Epidermal melanocyte (primary cell): ENCODE results near the gene FGFR2.

Experiments used
- DNase-seq: peaks from one replicate; pipeline ENCODE4 v3.0.0; 2011; ENCODE audit warnings: low spot score; ENCODE audit not compliant: insufficient read length

FGFR2 gene

GRCh38 chr10:121610798-121611323, 12.6 kb upstream of the FGFR2 start:
- no peak for DNase-seq

DNA sequence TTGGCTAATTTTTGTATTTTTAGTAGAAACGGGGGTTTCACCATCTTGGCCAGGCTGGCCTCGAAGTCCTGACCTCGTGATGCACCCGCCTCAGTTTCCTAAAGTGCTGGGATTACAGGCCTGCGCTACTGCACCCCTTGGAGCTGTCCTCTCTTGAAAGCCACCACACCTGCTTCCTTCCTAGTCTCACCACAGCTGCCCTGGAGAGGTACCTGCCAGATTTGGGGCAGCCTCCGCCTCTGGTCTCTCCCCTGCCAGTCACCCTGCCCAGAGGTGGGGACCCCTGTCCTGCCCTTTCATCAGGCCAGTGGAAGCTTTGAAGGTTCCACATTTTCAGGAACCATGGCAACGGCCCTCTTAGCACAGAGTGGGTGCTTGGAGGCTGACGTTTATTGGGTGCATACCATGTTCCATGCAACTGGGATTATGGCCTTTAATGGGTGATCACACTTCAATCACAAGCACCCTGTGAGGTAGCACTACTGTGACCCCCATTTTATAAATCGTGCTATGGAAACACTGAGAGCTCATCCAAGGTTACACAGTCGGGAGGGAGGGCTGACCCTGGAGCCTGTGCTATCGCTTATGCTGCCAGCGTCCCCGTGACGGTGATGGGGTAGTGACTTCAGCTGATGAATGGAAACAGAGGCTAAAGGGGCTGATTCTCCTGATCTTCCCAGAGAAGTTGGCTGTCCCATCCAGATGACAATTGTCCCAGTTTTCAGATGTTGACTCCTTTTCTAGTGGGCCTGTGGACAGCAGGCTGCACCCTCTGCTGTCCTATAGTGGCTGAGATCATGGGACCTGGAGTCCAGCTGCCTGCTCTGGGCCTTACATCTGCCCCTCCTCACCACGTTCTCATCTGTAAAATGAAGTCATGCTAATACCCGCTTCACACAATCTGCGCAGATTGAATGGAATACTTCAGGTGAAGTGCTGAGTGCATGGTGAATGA, 11.5 kb upstream of the FGFR2 start:
- no peak for DNase-seq

- no peak for DNase-seq
Observed at GRCh38 chr10:121608469-121609190, 10.4 kb upstream of the FGFR2 start.

GRCh38 chr10:121607310-121608055, 9.2 kb upstream of the FGFR2 start:
- no peak for DNase-seq

DNA sequence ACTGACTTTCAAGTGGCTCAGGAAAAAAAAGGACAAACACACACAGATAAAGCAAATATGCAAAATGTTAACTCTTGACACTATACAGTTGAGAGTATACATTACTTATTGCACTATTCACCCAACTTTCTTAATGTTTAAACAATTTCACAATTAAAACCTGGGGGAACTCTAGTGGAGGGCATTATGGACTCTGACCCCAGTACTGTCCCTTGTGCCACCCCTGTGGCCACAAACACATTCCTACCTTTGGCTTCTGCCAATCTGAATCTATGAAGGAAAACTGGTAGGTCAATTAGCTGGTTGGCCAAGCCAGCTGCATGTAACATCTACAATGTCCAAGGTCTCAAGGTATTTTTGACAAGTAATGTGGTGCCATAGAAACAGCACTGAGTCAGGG, 7.5 kb upstream of the FGFR2 start:
- DNase-seq, result no peak

GRCh38 chr10:121601458-121601857, 3.2 kb upstream of the FGFR2 start:
- no peak for DNase-seq

DNA sequence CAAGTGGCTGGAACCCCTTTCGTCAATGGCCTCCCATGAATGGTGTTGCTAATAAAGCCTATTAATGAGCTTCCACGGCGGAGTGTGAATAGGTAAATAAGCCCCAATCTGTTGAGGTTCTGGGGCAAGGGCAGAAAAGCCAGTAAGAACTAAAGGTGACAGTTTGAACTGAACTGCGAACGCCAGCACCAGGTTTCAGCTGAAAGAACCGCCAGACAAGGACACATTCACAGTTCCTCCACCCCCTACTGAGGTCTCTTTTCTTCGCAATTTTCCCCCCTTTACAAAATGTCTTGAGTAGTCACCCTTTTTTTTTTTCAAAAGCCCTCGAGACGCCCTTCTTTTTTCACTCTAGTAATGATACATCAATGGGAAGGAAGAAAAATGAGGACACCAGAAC, 2.4 kb upstream of the FGFR2 start:
- no peak for DNase-seq

DNA sequence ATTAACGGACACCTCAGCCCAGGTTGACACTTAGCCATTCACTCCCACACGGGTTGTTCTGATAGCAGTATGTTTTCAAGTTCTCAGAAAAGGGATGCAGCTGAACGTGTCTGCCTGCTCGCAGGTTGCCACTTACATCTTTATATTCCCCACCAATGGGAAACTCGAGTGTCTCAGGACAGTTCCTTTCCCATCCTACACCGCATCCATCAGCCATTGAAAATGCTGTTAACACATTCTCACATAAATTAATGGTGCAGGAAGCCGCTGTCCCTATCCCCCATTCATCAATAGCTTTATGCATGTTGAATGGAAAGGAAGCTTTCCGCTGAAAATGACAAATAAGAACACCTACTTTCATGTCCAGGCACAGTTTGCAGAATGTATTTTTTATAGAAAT, 1.7 kb upstream of the FGFR2 start:
- no peak for DNase-seq

DNA sequence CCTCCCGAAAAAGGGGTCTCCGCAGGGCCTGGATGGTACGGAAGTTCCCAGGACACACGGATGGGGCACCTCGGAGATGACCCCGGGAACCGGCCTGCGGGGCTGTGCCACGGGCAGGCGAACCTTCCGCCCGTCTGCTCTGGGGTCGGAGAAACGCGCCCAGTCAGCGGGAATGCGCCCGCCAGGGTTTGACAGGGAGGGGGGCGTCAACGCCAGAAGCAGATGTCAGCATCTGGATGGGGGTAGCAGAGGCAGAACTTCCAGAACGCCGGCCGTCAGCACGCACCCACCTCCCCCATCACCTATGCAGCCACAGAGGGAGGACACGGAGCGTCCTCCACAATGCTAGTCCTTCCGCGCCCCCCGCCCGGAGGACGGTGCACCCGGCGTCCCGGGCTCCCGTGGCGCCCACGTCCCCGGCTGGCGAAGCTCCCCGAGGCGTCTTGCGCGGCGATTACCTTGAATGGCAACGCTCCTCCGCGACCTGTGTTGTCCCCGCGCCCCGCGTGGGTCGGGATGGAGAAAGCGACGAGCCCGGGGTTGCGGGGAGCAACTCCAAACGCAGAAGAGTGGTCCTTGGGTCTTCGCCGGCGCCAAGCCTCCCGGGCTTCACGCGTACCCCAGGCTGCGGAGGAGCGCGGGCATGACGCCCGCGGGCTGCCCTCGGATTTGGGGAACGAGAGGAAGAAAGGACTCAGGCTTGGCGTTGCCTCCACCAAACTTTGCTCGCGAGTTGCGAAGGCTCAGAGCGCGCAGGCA, 561 bp downstream of the FGFR2 start:
- no peak for DNase-seq

DNA sequence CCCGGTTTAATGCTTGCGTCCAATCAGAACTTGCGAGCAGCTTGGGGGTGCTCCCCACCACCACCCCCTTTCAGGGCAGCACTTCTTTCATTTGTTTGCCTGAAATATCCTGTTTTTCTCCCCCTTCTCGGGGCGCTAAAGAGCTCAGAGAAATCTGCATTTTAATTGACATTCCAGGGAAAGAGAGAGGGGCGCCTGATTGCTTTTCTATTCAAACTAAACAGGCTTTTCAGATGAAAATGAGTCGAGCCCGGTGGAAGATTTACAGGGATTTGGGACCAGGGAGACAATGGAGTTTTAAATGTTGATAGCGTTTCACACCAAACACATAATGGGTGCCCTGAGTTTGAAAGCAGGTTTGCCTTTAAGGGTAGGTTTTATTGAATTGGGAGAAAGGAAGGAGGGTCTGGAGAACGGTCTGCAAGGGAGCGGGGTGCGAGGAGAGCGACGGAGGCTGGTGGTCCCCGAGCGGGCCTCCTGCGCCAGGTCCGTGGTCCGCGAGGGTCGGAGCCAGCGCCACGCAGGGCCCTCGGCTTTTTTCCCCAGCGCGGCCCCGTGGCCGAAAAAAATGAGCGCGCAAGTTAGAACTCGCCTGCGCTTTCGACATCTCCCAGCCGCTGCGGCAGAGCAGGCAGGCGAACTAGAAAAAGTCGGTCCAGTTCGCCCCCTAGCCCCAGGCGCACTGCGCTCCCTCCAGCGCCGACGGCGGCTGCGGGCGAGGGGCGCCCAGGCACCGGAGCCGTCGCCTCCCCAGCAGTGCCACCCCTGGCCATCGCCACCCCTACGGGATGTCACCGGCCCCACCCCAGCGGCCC, 1.3 kb downstream of the FGFR2 start:
- no peak for DNase-seq

DNA sequence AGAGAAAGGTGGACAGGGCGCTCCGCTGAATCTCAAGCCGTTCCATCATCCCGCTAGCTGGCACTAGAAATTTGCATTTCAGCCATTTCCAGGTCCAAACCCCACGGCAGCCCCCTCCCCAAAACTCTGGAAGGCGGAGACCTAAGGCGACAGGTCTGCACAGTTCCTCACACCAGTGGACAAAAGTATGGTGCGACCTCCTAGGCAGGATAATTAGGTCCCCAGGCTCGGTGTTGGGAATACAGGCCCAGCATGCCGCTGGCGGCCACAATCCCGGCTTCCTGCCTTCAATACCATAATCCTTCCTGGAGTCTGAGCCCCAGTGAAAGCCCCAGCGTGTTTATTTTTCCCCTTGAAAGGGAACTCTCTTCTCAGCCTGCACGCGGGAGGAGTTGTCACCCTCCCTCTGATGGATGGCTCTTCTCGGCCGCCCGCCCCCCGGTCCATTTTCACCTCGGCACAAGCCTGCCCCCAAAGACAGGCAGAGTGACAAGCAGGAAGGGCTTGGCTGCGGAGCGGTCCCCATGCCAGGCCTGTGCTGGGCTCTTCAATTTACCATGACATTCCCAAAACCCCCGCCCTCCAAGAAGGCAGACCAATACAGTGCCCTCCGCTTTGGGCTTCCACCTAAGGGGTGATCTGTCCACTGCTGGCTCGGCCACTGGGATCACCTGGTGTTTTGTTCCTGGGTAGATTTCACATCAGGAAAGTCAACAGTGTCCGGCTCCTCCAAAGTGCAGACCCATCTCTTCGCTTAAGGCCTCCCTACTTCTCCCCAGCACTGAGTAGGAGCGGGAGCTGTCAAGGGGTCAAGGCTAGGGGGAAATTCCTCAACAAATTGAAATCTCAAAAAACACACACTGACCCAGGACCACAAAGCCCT, 2.2 kb downstream of the FGFR2 start:
- no peak for DNase-seq

DNA sequence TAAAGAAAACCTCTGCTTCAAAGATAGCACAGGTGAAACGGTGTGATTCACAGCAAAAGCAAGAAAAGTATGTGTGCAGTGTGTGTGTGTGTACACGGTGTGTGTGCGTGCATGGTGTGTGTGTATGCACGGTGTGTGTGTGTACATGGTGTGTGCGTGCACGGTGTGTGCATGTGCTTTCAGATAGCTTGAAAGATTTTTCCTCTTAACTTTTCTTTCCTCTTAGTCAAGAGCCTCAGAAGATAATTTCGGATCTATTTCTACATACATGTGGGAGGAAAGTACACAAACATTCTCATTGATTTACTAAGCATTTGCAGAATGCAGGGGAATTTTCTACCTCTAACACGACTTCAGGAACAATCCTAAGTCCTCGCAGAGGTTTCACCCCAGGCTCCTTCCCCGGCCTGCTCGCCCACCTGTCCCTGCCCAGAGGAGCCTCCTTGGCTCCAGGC, 2.9 kb downstream of the FGFR2 start:
- no peak for DNase-seq

- DNase-seq, result no peak
Observed at GRCh38 chr10:121594623-121595350, 3.5 kb downstream of the FGFR2 start.

- DNase-seq, result no peak
Observed at GRCh38 chr10:121594076-121594475, 4.2 kb downstream of the FGFR2 start.

DNA sequence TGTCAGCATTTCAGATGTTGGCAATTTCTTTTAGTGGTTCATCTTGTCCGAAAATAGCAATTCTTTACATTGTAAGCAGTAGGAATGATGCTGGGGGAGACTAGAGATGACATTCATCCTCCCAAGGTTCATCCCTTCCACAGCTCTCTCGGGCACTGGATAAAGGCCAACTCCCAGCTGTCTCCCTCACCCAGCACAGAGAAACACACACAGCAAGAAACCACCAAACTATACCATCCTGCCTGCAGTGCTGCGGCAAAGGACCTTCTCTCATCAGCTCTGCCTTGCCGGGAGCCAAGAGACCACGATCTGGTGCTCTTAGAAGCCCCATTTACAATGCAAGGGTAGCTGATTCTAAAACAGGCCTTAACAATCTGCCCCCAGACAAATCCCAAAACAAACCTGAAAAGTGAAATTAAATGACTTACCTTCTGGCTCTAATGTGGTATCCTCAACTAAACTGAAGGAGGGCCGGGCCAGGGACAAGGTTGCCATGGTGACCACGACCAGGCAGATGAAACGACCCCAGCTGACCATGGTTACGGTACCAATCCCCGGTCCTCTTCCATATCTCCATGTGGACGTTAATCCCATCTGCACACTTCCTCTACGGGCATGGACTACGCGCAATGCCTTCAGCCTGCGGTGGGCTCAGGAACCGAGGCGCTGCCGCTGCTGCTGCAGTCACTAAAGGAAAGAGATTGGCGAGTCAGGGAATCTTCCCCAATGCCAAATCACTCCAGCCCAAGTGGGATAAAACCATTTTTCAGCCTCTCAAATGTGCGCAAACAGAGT, 4.8 kb downstream of the FGFR2 start:
- no peak for DNase-seq

GRCh38 chr10:121592155-121592890, 5.9 kb downstream of the FGFR2 start:
- DNase-seq, result no peak

DNA sequence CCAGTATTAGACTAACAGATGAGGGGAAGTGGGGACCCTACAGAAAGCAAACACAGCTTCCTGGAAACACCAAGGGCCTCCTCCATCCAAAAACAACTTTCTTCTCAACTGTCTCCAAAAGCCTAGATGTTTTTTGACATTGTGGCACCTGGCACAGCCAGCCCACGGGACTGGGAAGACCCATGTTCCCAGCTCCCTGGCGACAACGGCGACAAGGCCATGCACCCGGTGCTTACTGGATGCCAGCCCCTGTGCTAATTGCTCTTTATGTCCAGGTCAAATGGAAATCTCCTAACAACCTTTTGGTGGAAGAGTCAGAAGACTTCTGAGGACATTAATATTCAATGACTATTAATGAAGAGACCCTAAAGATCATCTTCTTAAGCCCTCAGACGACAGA, 7.1 kb downstream of the FGFR2 start:
- DNase-seq, result no peak
